Left hindlimb (tissue), 1 donor: Measurements from ENCODE around the gene TMEM131L.
"Not testable (repeated sequence)": the region's sequence is repeated elsewhere in the genome, so short reads cannot be mapped to it uniquely, and the experiment has no call there.

Source experiments
- DNase-seq: peaks from one replicate; pipeline ENCODE4 v3.0.0-alpha.2; 2018

Gene TMEM131L

DNA sequence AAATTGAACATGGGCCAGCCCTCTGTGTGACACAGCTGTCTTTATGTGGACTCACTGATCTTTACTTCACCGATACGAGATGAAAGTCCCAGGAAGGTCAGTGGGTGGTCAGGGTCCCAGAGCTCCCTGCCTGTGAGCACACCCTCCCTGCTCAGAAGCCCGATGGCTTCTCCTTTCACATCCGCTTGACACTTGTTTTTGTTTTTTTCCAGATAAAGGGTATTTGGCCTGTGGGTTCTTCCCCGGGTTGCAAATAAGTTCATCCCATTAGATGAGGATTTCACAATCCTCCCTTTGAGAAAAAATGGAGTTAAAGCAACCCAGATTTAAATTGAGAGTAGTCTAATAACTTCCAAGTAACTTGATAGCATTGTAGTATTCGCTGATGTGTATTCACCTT lies 169.7 kb downstream of the TMEM131L start:
- DNase-seq, result no peak

DNA sequence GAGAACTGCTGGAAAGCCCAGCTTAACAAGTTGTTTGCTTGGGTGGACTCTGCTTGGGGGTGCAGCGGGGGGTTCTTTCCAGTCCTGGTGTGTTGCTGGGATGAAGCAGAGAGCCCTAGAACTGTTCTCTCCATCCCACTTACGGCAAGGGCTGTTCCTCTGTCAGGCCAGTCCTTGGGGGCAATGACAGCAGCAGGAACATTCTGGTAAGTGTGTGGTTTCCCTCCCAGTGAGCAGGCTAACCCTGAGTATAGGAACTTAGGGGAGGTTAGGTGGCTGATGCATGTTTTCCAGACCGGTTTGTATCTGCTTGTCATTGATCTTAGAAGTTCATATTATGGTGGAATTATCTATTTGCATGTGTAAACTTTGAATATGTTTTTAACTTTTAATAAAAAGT lies 171.0 kb downstream of the TMEM131L start:
- DNase-seq, result no peak

DNA sequence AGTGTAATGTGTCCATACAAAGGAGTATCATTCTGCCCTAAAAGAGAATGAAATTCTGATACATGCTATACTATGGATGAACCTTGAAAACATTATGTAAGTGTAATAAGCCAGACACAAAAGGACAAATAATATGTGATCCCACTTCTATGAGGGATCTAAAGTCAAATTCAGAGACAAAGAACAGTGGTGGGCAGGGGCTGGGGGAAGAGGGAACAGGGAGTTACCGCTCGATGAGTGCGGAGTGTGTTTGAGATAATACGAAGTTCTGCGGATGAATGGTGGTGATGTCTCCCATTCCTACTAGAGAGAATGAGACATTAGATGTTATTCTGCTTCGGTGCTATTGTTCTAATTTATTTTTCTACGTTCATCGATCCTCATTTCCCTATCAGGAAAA lies 171.9 kb downstream of the TMEM131L start:
- DNase-seq, result no peak

DNA sequence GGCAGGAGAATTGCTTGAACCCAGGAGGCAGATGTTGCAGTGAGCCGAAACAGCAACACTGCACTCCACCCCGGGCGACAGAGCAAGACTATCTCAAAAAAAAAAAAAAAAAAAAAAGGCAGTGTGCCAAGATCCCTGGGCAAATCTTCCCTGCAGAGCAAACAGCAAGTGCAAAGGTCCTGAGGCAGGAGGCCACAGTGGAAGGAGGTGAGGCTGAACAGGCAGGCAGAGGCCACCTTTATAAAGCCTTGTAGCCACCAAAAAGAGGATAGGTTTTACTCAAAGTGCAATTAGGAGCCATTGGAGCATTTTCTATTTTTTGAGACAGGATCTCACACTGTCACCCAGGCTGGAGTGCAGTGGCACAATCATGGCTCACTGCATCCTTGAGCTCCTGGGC lies 172.8 kb downstream of the TMEM131L start:
- DNase-seq, result no peak

DNA sequence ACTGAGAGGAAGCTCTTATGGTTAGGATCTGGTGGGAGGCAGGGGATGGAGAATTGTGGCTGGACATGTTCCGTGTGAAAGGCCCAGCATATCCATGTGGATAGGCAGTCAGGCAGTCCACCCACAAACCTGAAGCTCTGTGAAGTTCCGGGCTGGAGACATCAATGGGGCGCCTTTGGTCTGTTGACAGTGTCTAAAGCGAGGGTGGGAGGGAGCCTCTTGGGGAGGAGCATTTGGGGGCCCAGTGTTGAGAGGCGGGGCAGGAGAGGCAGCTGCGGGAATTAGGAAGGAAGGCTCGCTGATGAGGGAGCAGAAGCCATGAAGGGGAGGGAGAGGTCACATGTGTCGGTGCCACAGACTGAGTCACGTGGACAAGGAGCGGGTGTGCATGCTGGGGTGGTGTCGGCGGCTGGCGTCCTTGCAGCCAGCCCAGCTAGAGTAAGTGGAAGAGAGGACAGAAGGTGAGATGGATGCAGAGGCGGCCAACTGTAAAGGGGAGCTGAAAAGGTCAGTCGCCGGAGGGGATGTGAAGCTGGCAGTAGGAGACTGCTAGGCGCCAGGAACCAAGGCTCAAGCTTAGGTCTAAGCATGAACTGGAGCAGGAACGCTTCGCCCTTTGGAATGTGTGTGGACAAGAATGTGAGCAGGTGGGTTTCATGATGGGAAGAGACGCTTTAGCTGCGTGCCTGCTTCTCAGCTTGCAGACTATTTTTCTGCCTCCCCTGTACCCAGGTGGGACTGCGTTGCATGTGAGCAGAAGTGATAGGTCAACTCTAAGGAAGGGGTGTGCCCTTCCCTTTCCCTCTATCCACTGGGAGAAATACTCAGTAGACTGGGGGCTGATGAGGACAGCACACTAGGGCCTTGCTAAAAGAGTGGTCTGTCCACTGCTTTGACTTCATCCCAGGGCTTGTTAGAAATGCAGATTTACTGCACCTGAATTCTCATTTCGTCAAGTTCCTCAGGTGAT lies 174.0 kb downstream of the TMEM131L start:
- DNase-seq, result no peak

DNA sequence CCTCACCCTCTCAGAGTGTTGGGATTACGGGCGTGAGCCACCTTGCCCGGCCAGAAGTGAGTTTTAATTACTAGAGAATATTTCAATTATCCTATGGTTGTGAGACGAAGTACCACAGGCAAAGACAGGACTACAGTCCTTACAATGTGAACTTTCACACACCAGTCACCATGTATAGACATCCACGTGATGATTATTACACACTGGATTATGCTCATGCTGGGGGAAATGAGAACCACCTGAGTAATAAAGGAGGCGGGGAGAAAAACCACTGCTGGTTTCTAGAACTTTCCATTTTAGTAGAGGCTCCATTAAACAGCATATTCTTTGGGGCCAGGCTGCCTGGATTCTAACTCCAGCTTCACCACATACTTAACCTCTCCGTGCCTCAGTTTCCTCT lies 175.4 kb downstream of the TMEM131L start:
- no peak for DNase-seq

DNA sequence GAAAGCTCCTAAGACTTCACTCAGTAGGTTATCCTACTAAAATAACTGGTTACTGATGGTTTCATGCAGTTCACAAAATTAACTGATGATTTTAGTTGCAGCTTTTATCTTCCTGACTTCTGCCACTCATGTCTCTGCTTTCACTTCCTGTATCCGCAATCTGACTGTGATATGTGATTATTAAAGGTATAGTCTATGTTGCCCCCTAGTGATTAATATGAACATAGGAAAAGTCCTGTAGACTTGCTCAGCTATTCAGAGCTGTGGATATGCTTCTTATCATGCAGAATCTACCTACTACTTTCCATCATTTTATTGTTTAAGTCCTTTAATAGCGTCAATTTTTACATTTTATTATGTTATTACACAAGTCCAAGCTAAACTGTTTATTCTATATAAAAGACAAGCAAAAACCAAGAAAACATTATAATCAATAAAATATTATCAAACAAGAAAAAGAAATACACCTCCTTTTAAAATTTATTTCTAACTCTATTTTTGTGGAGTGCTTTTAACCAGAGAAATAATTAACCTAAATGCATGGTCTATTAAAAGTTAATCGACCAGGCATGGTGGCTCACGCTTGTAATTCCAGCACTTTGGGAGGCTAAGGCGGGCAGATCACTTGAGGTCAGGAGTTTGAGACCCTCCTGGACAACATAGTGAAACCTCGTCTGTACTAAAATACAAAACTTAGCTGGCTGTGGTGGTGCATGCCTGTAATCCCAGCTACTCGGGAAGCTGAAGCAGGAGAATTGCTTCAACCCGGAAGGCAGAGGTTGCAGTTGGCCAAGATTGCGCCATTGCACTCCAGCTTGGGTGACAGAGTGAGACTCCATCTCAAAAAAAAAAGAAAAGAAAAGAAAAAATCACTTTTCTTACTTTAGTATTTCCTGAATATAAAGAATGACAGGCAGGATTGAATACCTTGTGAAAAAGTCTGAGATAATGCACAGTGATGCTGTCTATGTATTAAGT lies 177.5 kb downstream of the TMEM131L start:
- no peak for DNase-seq

DNA sequence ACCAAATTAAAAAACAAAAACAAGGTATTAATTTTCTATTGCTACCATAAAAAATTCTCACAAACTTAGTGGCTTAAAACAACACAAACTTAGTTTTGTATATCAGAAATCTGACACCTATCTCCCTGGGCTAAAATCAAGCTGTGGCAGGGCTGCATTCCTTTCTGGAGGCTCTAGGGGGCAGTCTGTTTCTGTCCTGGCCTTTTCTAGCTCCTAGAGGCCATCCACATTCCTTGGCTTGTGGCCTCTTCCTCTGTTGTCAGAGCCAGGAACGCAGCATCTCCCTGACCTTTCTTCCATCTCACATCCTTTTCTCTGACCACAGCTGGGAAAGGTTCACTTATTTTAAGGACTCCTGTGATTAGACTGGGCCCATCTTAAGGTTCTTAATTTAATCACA lies 179.0 kb downstream of the TMEM131L start:
- DNase-seq, result no peak

DNA sequence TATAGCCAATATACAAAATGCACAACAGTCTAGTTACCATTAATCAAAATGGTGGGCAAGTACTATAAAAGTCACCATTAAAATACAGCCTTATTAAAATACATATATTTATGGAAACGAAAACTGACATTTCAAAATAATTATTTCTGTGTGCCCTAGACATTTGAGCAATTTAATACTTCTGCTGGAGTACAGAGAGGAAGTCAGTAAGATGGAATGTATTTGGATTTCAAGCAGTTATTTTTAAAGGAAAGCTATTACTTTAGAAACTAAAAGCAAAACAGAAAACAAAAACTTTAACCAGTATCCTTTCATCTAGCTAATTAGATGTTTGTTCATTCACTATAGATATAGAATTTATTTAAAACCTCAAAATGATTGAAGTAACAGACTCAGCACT lies 180.1 kb downstream of the TMEM131L start:
- DNase-seq, result no peak

DNA sequence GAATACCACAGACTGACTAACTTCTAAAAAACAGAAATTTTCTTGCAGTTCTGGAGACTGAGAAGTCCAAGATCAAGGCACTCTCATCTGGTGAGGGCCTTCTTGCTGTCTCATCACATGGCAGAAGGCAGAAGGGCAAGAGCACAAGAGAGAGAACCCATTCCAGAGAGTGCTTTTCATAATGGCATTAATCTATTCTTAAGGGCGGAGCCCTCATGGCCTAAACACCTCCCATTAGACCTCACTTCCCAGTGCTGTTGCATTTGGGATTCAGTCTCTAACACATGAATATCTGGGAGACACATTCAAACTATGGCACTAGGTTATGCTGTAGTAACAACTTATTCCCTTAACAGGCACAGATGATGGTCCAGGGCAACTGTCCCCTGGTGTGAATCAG lies 180.8 kb downstream of the TMEM131L start:
- no peak for DNase-seq

DNA sequence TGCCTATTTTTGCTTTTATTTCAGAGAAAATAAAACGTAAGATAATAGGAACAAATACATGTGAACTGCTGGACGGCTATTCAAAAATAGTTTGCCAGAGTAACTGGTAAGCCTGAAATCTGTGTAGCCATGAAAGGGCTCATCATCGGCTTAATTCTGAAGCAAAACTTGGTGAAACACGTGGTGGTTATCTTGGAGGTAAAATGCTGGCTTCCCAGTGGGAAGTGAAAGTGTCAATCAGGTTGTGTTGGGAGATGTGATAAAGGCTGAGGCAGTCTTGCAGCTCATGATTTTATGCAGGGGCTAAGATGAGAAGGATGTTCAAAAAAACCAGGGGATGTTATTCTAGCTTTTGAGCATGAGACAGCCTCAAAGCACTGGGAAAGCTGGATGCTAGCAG lies 181.8 kb downstream of the TMEM131L start:
- DNase-seq, result no peak

DNA sequence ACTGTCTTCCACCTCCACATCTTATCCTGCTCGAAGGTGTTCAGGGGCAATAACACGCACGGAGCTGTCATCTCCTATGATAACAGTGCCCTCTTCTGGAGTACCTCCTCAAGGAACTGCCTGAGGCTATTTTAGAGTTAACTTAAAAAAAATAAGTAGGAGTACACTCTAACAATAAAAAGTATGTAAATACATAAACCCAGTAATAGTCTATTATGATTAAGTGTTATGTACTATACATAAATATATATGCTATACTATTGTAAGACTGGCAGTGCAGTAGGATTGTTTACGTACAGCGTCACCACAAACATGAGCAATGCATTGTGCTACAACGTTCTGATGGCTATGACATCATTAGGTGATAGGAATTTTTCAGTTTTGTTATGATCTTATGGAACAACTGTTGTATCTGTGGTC lies 183.4 kb downstream of the TMEM131L start:
- DNase-seq, result no peak

DNA sequence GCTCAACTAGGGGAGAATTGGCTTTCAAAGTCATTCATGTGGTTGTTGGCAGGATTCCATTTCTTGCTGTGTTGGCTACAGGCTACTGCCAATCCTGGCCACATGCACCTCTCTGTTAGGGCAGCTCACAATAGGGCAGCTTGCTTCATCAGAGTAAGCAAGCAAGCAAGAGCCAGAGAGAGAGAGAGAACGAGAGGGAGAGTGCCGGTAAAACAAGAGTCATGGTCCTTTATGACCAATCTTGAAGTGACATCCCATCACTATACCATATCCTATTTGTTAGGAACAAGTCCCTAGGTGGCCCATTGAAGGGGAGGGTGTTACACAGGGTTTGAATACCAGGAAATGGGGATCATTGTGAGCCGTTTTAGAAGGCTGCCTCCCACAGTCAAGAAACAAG lies 185.0 kb downstream of the TMEM131L start:
- no peak for DNase-seq

DNA sequence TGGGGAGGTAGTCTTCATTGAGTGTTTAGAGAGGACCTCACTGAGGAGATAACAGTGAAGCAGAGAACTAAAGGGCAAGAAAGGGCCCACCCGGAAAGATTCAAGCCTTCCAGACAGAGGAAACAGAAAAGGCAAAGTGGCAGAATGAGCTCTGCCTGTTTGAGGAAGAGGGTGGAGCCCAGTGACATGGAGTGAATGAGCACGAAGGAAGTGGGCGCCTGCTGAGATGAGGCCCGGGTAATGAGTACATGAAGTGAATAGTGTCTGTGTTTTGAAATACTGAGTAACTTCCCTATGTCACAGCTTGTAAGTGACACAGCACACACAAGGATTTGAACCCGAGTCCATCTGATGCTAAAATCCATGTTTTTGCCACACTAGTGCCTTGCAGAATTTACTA lies 185.4 kb downstream of the TMEM131L start:
- no peak for DNase-seq

DNA sequence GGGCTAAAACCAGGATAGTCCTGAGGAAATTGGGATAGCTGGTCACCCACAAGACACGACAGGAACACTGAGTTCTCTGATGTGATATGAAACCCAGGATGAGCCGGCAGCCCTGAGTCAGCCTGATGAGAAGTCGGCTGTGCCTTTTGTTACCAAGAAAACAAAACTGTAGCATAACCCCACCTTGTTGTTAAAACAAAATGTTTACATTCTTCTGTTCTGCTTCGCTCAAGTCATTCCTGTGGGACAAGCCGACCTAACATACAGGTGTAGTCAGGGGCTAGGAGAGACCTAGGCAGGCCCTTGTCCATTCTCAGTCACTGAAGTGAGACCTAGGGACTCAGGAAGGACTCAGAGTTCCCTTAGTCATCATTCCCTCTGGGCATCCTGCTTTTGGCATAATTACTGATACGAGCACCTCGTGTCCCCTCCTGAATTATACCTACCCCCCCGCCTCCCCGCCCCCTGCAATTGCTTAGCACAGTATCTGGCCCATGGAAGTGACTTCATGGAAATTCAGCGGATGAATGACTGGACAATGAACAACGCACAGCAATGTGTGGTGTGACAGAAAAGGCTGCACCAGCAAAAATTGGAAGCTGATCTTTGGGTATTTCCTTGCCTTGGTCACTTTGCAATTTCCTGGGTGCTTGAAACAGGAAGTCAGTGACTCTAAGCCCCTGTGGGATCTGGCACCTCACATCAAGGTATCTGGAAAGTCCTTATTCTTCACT lies 186.1 kb downstream of the TMEM131L start:
- no peak for DNase-seq

DNA sequence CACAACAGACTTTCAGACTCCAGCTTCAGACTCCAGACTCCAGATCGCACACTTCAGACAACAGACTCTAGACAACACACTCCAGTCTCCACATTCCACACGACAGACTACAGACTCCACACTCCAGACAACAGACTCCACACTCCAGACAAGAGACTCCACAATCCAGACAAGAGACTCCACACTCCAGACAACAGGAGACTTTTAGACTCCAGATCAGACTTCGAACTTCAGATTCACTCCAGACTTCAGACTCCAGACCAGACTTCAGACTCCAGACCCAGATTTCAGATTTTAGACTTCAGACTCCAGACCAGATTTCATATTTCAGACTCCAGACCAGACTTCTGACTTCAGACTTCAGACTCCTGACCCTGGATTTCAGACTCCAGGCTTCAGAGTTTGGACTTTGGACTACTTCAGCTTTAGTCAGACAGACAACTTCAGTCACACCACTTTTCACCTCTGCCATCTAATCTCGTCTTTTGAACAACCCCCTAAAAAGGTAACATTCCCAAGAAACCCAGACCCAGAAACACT lies 188.9 kb downstream of the TMEM131L start:
- no peak for DNase-seq

DNA sequence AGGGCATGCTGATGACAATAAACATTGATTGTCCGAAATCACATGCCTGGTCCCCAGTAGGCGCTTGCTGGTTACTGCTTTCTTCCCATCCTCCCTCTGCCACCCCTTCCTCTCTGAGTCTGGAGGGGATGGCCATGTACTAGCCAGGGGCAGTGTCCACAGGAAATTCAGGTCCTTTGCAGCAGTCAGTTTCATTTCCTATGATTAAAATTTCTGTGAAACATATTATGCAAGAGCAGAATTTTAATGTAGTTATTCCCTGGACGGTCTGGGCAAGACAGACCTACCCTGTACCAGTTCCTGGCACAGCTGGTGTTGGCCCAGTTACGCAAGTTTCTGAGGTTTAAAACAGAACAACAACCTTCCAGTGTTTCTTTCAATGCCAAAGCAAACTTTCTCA lies 189.8 kb downstream of the TMEM131L start:
- DNase-seq, result no peak

DNA sequence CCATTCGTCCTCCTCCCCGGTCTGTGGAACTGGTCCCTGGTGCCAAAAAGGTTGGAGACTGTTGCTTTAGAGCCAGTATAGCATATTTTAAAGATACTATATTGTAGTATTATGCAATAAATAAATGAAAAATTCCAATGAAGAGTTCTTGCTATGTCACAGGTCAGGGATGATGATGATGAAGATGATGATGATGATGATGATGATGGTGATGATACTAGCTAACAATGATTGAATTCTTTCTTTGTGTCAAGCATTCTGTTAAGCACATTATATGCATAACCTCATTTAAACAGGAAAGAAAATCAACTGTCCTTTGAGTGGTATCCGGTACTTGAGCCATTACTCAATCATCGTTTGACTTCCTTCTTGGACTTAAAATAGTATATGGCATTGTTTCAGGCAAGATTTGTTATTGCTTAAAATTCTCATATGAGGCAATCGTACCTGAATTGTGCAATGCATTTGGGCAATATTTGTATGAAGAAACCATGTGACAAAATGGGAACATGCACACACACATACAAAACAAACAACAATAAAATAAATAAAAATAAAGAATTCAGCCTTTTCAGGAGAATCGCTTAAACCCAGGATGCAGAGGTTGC lies 195.2 kb downstream of the TMEM131L start:
- DNase-seq, result no peak

DNA sequence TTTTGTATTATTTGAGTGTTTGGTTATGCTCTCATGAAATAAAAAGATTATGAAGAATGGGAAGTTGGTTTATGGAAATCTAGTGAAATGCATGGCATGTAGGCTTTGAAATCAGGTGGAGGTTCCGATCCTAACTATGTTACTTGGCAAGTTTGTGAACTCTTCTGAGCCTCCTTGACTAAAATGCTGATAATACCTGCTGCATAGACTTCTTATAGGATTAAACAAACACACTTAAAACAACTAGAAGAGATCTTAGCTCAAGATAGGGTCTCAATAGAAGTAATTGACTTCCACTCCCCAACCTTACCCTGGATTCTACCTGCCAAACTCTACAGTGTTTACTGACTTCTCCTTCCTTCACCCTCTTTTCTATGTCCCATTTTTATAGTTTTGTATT lies 195.7 kb downstream of the TMEM131L start:
- DNase-seq, result no peak

DNA sequence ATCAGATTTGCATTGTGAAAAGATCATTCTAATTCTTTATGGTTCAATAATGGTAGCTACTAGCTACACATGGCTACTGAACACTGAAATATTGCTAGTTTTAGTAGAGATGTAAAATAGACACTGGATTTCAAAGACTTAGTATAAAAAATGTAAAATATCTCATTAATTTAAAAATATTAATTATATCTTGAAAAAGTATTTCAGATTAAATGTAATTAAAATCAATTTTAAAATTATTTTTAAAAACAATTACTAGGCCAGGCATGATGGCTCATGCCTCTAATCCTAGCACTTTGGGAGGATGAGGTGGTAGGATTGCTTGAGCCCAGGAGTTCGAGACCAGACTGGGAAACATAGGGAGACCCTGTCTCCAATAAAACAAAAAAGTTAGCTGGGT lies 197.5 kb downstream of the TMEM131L start:
- no peak for DNase-seq

DNA sequence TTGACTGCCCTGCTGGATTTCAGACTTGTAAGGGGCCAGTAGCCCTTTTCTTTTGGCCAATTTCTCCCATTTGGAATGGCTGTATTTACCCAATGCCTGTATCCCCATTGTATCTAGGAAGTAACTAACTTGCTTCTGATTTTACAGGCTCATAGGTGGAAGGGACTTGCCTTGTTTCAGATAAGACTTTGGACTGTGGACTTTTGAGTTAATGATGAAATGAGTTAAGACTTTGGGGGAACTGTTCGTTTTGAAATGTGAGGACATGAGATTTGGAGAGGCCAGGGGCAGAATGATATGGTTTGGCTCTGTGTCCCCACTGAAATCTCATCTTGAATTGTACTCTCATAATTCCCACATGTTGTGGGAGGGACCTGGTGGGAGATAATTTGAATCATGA lies 200.3 kb downstream of the TMEM131L start:
- not testable (repeated sequence) for DNase-seq

DNA sequence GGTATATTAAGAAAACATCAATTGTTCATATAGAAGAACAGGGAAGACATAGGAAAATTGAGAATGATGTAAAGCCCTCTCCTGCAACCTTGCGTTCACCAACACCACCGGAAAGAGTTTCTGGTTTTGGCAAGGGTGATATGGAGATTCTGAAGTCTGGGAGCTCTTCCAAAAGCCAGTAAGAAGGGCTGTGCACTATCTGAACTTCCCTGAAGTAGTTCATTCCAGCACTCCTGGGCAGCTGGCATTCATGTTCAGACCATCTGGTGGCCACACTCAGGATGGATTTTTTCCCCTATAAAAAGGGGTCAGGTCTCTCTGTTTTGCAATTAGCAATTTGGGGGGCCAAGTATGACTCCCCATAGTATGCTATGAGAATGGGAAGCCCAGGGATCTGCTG lies 202.5 kb downstream of the TMEM131L start:
- DNase-seq, result no peak
